Activated B cell treated with CpG ODN at 0.5 μM for 24 hours (primary cell): Measurements from ENCODE around the gene TMEM100. TPM values are rescaled to one million over a fixed set of nuclear protein-coding genes. Genes with fewer than 3 reads are reported as not detected.

Experiments
- ATAC-seq: fragments of 200-7000 bp; cut with Tn5 transposase; one replicate; pipeline ENCODE4 v1.10.0; 2021; ENCODE audit warnings: low read depth, mild to moderate bottlenecking, moderate library complexity
- CTCF ChIA-PET: fragments of 350-600 bp; sonication (Branson Sonifier 250); formaldehyde crosslinking; loops from one replicate; lab custom pipeline; 2021; ENCODE audit warnings: antibody characterized with exemption; lab: Charles Lee
- POLR2A ChIA-PET: fragments of 350-600 bp; sonication (Branson Sonifier 250); formaldehyde crosslinking; loops from one replicate; lab custom pipeline; 2021; ENCODE audit warnings: antibody characterized with exemption; lab: Charles Lee
- DNase-seq: peaks from one replicate; pipeline ENCODE4 v3.0.0; 2022
- H3K27ac Mint-ChIP-seq: one replicate; pipeline ENCODE4 v1.8.0; 2020; ENCODE audit warnings: mixed read lengths
- H3K27me3 Mint-ChIP-seq: one replicate; pipeline ENCODE4 v1.8.0; 2021; ENCODE audit warnings: mixed read lengths
- H3K36me3 Mint-ChIP-seq: one replicate; pipeline ENCODE4 v1.8.0; 2021; ENCODE audit warnings: low read depth, mixed read lengths
- H3K4me1 Mint-ChIP-seq: one replicate; pipeline ENCODE4 v1.8.0; 2021; ENCODE audit warnings: mixed read lengths
- H3K4me3 Mint-ChIP-seq: one replicate; pipeline ENCODE4 v1.8.0; 2020; ENCODE audit warnings: mild to moderate bottlenecking, mixed read lengths
- H3K9me3 Mint-ChIP-seq: one replicate; pipeline ENCODE4 v1.8.0; 2020; ENCODE audit warnings: mixed read lengths
- CTCF ChIP-seq: fragments of 200-600 bp; IDR thresholded peaks from one replicate; pipeline ENCODE4 v1.8.0; 2022; ENCODE audit warnings: antibody characterized with exemption, mild to moderate bottlenecking
- intact Hi-C: fragments of 100-400 bp; cut with micrococcal nuclease; formaldehyde crosslinking; loops from one replicate; pipeline ENCODE4 v1.15.1; 2024
- total RNA-seq: library from RNA; stranded (reverse); gene quantifications from 2 replicates; pipeline ENCODE4 v1.2.3, GENCODE V29; 2022

The TMEM100 gene
- total RNA-seq, 1 donor from 2014 or later, result not detected

DNA sequence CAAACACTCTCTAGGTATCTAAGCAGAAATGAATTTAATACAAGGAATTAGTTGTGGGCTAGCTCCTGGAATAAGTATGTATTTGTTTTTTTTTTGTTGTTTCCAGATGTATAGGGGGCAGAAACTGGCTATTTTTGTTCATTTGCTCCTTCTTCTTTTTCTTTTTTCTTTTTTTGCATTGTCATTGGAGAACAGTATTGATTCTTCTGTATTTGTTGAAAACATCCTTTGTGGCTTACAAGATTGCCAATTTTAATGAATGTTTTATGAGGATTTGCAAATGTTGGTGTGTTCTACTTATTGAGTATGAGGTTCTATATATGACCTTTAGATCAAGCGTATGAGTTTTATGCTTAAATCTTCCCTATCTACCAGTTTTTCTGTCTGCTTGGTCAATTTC is 22.6 kb upstream of the TMEM100 start:
- no peak for TF ChIP-seq CTCF
- DNase-seq (no peak), ATAC-seq (no peak)
- Mint-ChIP-seq H3K4me3 (no peak overlapping the region), H3K4me1 (peaks cover 11% of the 10 kb centered on the region), H3K9me3 (no peaks in the 10 kb centered on the region), H3K27me3 (peaks cover 11% of the 10 kb centered on the region), H3K36me3 (no peaks in the 10 kb centered on the region), H3K27ac (no peak overlapping the region)
- intact Hi-C loops, result no loop called here
- POLR2A ChIA-PET, result no interaction called here
- CTCF ChIA-PET, result no interaction called here

GRCh38 chr17:55743103-55743679 is 20.5 kb upstream of the TMEM100 start:
- POLR2A ChIA-PET, result no interaction called here
- intact Hi-C loops, result no loop called here

DNA sequence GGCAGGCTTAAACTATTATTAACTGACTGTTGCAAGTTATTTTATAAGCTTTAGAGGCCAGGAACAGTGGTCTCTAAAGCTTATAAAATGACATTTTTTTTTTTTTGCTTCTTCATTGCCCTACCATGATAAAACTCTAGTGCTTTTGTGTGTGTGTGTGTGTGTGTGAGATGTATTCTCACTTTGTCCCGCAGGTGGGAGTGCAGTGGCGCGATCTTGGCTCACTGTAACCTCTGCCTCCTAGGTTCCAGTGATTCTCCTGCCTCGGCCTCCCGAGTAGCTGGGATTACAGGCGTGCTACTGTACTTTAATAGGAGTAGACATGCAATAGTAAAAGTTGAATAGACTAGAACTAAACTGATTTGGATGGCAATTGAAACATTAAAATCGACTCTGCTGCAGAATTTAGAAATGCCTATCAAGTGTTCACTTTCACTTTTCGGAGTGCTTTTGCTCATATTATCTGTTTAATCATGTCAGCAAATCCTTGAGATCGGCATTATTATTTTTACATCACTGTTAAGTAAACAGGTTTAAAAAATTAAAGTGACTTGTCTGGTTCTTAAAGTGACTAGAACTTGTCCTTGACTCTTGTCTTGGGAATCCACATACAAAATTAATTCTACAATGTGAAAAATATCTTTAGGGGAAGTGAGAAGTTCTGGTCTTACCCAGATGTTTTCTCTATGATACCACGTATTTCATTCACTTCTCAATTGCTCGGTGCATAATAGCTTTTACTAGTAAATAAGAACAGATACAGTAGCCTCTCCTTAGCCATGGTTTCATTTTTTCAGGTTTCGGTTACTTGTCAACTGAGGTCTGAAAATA is 19.8 kb upstream of the TMEM100 start:
- Mint-ChIP-seq H3K27me3 (peaks cover 9% of the 10 kb centered on the region), H3K4me1 (peaks cover 18% of the 10 kb centered on the region), H3K27ac (no peak overlapping the region), H3K9me3 (no peaks in the 10 kb centered on the region), H3K4me3 (no peak overlapping the region), H3K36me3 (no peaks in the 10 kb centered on the region)
- ATAC-seq, result no peak
- POLR2A ChIA-PET, result no interaction called here
- TF ChIP-seq CTCF, result no peak
- intact Hi-C loops, result no loop called here
- CTCF ChIA-PET, result no interaction called here
- no peak for DNase-seq

More at GRCh38 chr17:55743103-55743679, 20.5 kb upstream of the TMEM100 start:
- CTCF ChIA-PET, result no interaction called here
- TF ChIP-seq CTCF, result no peak
- Mint-ChIP-seq H3K36me3 (no peaks in the 10 kb centered on the region), H3K4me3 (no peak overlapping the region), H3K4me1 (peaks cover 13% of the 10 kb centered on the region), H3K27me3 (peaks cover 11% of the 10 kb centered on the region), H3K9me3 (no peaks in the 10 kb centered on the region), H3K27ac (no peak overlapping the region)
- ATAC-seq (no peak), DNase-seq (no peak)

GRCh38 chr17:55741356-55741700 is 18.7 kb upstream of the TMEM100 start:
- H3K27me3 Mint-ChIP-seq, result peaks cover 8% of the 10 kb centered on the region
- no peak overlapping the region for H3K4me3 Mint-ChIP-seq
- no peak for TF ChIP-seq CTCF
- ATAC-seq, result no peak
- intact Hi-C loops, result no loop called here
- no peaks in the 10 kb centered on the region for H3K36me3 Mint-ChIP-seq
- CTCF ChIA-PET, result no interaction called here
- POLR2A ChIA-PET, result no interaction called here
- peaks cover 18% of the 10 kb centered on the region for H3K4me1 Mint-ChIP-seq
- no peak overlapping the region for H3K27ac Mint-ChIP-seq
- no peaks in the 10 kb centered on the region for H3K9me3 Mint-ChIP-seq
- no peak for DNase-seq

- no peaks in the 10 kb centered on the region for H3K9me3 Mint-ChIP-seq
- H3K4me1 Mint-ChIP-seq, result peaks cover 20% of the 10 kb centered on the region
- TF ChIP-seq CTCF, result no peak
- POLR2A ChIA-PET, result no interaction called here
- no peak for DNase-seq
- intact Hi-C loops, result no loop called here
- CTCF ChIA-PET, result no interaction called here
- ATAC-seq, result no peak
- no peak overlapping the region for H3K27ac Mint-ChIP-seq
- no peaks in the 10 kb centered on the region for H3K36me3 Mint-ChIP-seq
- H3K4me3 Mint-ChIP-seq, result no peak overlapping the region
- peaks cover 6% of the 10 kb centered on the region for H3K27me3 Mint-ChIP-seq
Observed at GRCh38 chr17:55740511-55741355, 18.1 kb upstream of the TMEM100 start.
